Mammary epithelial cell (primary cell): ENCODE results near the gene CLMP.

Experiments used
- CTCF ChIP-seq, 2 donors: IDR thresholded peaks in 1 of 2; conservative IDR thresholded peaks in 1 of 2; 2 replicates each; pipeline ENCODE4 v1.5.1; 2011 to 2012; ENCODE audit warnings: inconsistent platforms in 2 of 2, low read length in 2 of 2, mild to moderate bottlenecking in 2 of 2, control low read depth in 1 of 2, low read depth in 1 of 2; ENCODE audit not compliant: insufficient read depth in 1 of 2; ENCODE audit errors: extremely low read depth in 1 of 2
- EZH2 ChIP-seq: IDR thresholded peaks from 2 replicates; pipeline ENCODE4 v1.6.1; 2012; ENCODE audit warnings: low read length, inconsistent platforms, borderline replicate concordance

GRCh38 chr11:123173040-123173855 is 21.8 kb downstream of the CLMP start:
- TF ChIP-seq CTCF (conservative IDR thresholded peaks at IDR 0.05 in 1 of 2, IDR thresholded peaks at IDR 0.05 in 1 of 2; ENCODE audit: extremely low read depth in 1 of 2, insufficient read depth in 1 of 2, low read depth in 1 of 2, low read length in 2 of 2) (no peak), EZH2 (no peak)
